Measurements from ENCODE around the gene REPS2.
"Not testable (repeated sequence)": the region's sequence is repeated elsewhere in the genome, so short reads cannot be mapped to it uniquely, and the experiment has no call there.

Gene REPS2

GRCh38 chrX:16966752-16967448 is 20.4 kb downstream of the REPS2 start:
- DNase-seq = no peak

- not testable (repeated sequence) for DNase-seq
Observed at GRCh38 chrX:16968753-16969152, 22.3 kb downstream of the REPS2 start.

- no peak for DNase-seq
Observed at GRCh38 chrX:16970977-16971376, 24.5 kb downstream of the REPS2 start.

GRCh38 chrX:16971694-16972093 is 25.2 kb downstream of the REPS2 start:
- DNase-seq = no peak

- DNase-seq = no peak
Observed at GRCh38 chrX:16975233-16975632, 28.8 kb downstream of the REPS2 start.

GRCh38 chrX:16977771-16978170 is 31.3 kb downstream of the REPS2 start:
- DNase-seq = no peak

GRCh38 chrX:16978193-16978984 is 31.9 kb downstream of the REPS2 start:
- no peak for DNase-seq

- no peak for DNase-seq
Observed at GRCh38 chrX:16979226-16979625, 32.8 kb downstream of the REPS2 start.

- no peak for DNase-seq
Observed at GRCh38 chrX:16981209-16981608, 34.8 kb downstream of the REPS2 start.

- no peak for DNase-seq
Observed at GRCh38 chrX:16981980-16982379, 35.5 kb downstream of the REPS2 start.

GRCh38 chrX:16983051-16983450 is 36.6 kb downstream of the REPS2 start:
- DNase-seq = no peak

- DNase-seq = no peak
Observed at GRCh38 chrX:16985286-16985685, 38.8 kb downstream of the REPS2 start.

- no peak for DNase-seq
Observed at GRCh38 chrX:16986169-16986568, 39.7 kb downstream of the REPS2 start.

- no peak for DNase-seq
Observed at GRCh38 chrX:16989750-16990149, 43.3 kb downstream of the REPS2 start.

- DNase-seq = no peak
Observed at GRCh38 chrX:16990839-16991238, 44.4 kb downstream of the REPS2 start.

GRCh38 chrX:16992445-16992844 is 46.0 kb downstream of the REPS2 start:
- no peak for DNase-seq

GRCh38 chrX:16992951-16993350 is 46.5 kb downstream of the REPS2 start:
- DNase-seq = no peak

GRCh38 chrX:16993791-16994318 is 47.4 kb downstream of the REPS2 start:
- no peak for DNase-seq

GRCh38 chrX:16994736-16995135 is 48.3 kb downstream of the REPS2 start:
- DNase-seq = no peak

GRCh38 chrX:16997313-16997712 is 50.9 kb downstream of the REPS2 start:
- DNase-seq = no peak

GRCh38 chrX:16999275-16999674 is 52.8 kb downstream of the REPS2 start:
- DNase-seq = no peak

- no peak for DNase-seq
Observed at GRCh38 chrX:17000751-17001150, 54.3 kb downstream of the REPS2 start.

GRCh38 chrX:17005712-17006368 is 59.4 kb downstream of the REPS2 start:
- DNase-seq = no peak

All from cortex of kidney (tissue), 1 donor.